ENCODE measurements around the gene ALDH18A1. TPM values are rescaled to one million over a fixed set of nuclear protein-coding genes. Genes with fewer than 3 reads are reported as not detected.

Gene ALDH18A1
- total and polyA plus RNA-seq, 2 of the 8 experiments (the other 6 are each of a cell fraction or from before 2014, with no cell fraction given), result 59.6 to 128 TPM

- Histone ChIP-seq H2BK12ac (ENCODE audit: low read depth, low read length) (no peak overlapping the region), H3K18ac (ENCODE audit: extremely low read depth, low read length) (no peak overlapping the region), H3K23ac (ENCODE audit: insufficient read length) (no peak overlapping the region), H3K27me3 (replicated peaks in 1 of 4; ENCODE audit: control insufficient read depth in 3 of 4, extremely low read depth in 1 of 4, insufficient read depth in 3 of 4, low read length in 3 of 4) (no peaks in the 10 kb centered on the region), H4K8ac (ENCODE audit: extremely low read depth, insufficient read depth, low read length) (no peak overlapping the region), H4K5ac (ENCODE audit: insufficient read length, low read depth, low read length) (no peak overlapping the region), H3K79me1 (ENCODE audit: low read depth, low read length) (no peaks in the 10 kb centered on the region), H3K4me3 (ENCODE audit: extremely low read depth in 1 of 4, insufficient read depth in 2 of 4, low read depth in 3 of 4, low read length in 4 of 4) (no peak overlapping the region), H3K4ac (replicated peaks; ENCODE audit: insufficient read length, low read depth, low read length) (no peak overlapping the region), H3K14ac (ENCODE audit: insufficient read length) (no peak overlapping the region), H2AFZ (ENCODE audit: low read length) (no peak overlapping the region), H2AK5ac (ENCODE audit: low read depth, low read length) (no peak overlapping the region), H3K56ac (replicated peaks; ENCODE audit: insufficient read length, low read depth, low read length) (no peak overlapping the region), H2BK120ac (replicated peaks; ENCODE audit: low read depth, low read length) (no peak overlapping the region), H3K23me2 (ENCODE audit: low read depth, low read length) (peaks cover 1% of the 10 kb centered on the region; the same call in 1 of the 2 replicates), H3K27ac (ENCODE audit: low read depth, low read length) (no peak overlapping the region), H3K36me3 (ENCODE audit: control insufficient read depth in 2 of 4, insufficient read depth in 4 of 4, low read length in 3 of 4) (peaks cover 0 to 11% (median 6%) of the 10 kb centered on the region in 4 experiments; a peak in 3 of 8 replicates), H2BK20ac (ENCODE audit: low read length) (no peak overlapping the region), H3K9ac (replicated peaks in 1 of 4; ENCODE audit: extremely low read depth in 1 of 4, low read depth in 3 of 4, low read length in 3 of 4) (no peak overlapping the region), H2BK15ac (ENCODE audit: low read length) (no peak overlapping the region), H3K4me1 (replicated peaks in 1 of 4; ENCODE audit: control insufficient read depth in 3 of 4, insufficient read depth in 4 of 4, low read length in 3 of 4) (no peaks in the 10 kb centered on the region), H4K20me1 (replicated peaks in 1 of 2; ENCODE audit: control insufficient read depth in 1 of 2, insufficient read depth in 2 of 2, low read length in 2 of 2) (peaks cover 0 to 2% of the 10 kb centered on the region in 2 experiments), H3K9me3 (ENCODE audit: insufficient read depth in 2 of 2, low read depth in 1 of 2, low read length in 1 of 2) (no peaks in the 10 kb centered on the region), H3K4me2 (ENCODE audit: insufficient read depth in 1 of 2, low read depth in 2 of 2, low read length in 2 of 2) (no peak overlapping the region), H2BK5ac (ENCODE audit: low read depth, low read length) (no peak overlapping the region), H4K91ac (replicated peaks; ENCODE audit: insufficient read length, low read length) (no peak overlapping the region), H3K79me2 (ENCODE audit: control insufficient read depth in 1 of 2, insufficient read depth in 2 of 2, low read length in 2 of 2) (no peaks in the 10 kb centered on the region)
- CTCF ChIA-PET (ENCODE audit: partially characterized antibody), result interaction anchor here (0.9 to 1.3 kb wide), 2 partner anchors 32 to 528 kb away, joined by 3 read pairs; partner anchors contain the start of gene TCTN3
- DNase-seq (ENCODE audit: low read depth in 1 of 2, low spot score in 2 of 2) (no peak), FAIRE-seq (no peak)
- WGBS, 2 experiments (ENCODE audit: extremely low coverage in 1 of 2, insufficient coverage in 1 of 2, insufficient read length in 1 of 2, insufficient replicate concordance in 2 of 2, low coverage in 1 of 2, low lambda C conversion rate in 2 of 2, missing lambda C conversion rate in 1 of 2), result 79% methylated on average over 1 of the region's 1 CpG; no CpG with 5 or more reads in 1 of the 2 experiments
- POLR2A ChIA-PET (ENCODE audit: partially characterized antibody), result interaction anchor here (1.3 to 2.0 kb wide), 3 partner anchors 9 to 27 kb away, joined by 3 to 7 read pairs (median 5); no protein-coding TSS in a partner anchor
- TF ChIP-seq HDAC2 (IDR thresholded peaks at IDR 0.05; ENCODE audit: borderline replicate concordance in 1 of 2, low read depth in 2 of 2, low read length in 2 of 2), result no peak
- TF ChIP-seq TBP (IDR thresholded peaks at IDR 0.05; ENCODE audit: low read depth, low read length), result no peak
- TF ChIP-seq EP300 (IDR thresholded peaks at IDR 0.05; ENCODE audit: borderline replicate concordance in 1 of 2, low read depth in 2 of 2, low read length in 2 of 2), result no peak
- no peak for TF ChIP-seq CREB1 (IDR thresholded peaks at IDR 0.05)
- no peak for TF ChIP-seq CHD2 (IDR thresholded peaks at IDR 0.05; ENCODE audit: low read length)
- TF ChIP-seq MAX (IDR thresholded peaks at IDR 0.05), result no peak
- no peak for TF ChIP-seq GTF2F1 (IDR thresholded peaks at IDR 0.05; ENCODE audit: borderline replicate concordance, low read depth, low read length)
- TF ChIP-seq GABPA (IDR thresholded peaks at IDR 0.05; ENCODE audit: borderline replicate concordance, insufficient read depth, low read length), result no peak
- no peak for TF ChIP-seq JUND (IDR thresholded peaks at IDR 0.05; ENCODE audit: low read length)
- no peak for TF ChIP-seq RBBP5 (IDR thresholded peaks at IDR 0.05; ENCODE audit: borderline replicate concordance, low read depth, low read length)
- TF ChIP-seq YY1 (IDR thresholded peaks at IDR 0.05; ENCODE audit: low read depth, low read length), result no peak
- no peak for TF ChIP-seq USF2 (IDR thresholded peaks at IDR 0.05; ENCODE audit: low read length)
- no peak for TF ChIP-seq CBX8 (IDR thresholded peaks at IDR 0.05; ENCODE audit: borderline replicate concordance, low read depth, low read length)
Observed at GRCh38 chr10:95661818-95662217, 5.3 kb upstream of the ALDH18A1 start.

Measured in H1 (cell line).